Neutrophil (primary cell): ENCODE data around the gene VGLL1.

Experiments
- H3K27ac ChIP-seq: fragments of 200-600 bp; sonication (generic); 2 replicates; pipeline ENCODE4 v1.5.1; 2016; ENCODE audit warnings: mild to moderate bottlenecking, moderate library complexity
- H3K27me3 ChIP-seq: fragments of 200-600 bp; sonication (generic); 2 replicates; pipeline ENCODE4 v1.6.0; 2016; ENCODE audit warnings: mild to moderate bottlenecking
- H3K36me3 ChIP-seq: fragments of 200-600 bp; sonication (generic); 2 replicates; pipeline ENCODE4 v1.5.1; 2017
- H3K4me1 ChIP-seq, 2 experiments: fragments of 200-600 bp in 1 of 2; sonication (generic) in 1 of 2; 1 replicate in 1 of 2; 2 replicates in 1 of 2; pipeline versions ENCODE4 v1.5.1 to v1.6.1; 2013 to 2016; ENCODE audit warnings: low read depth in 1 of 2, low read length in 1 of 2, mild to moderate bottlenecking in 1 of 2, moderate library complexity in 1 of 2; ENCODE audit not compliant: control insufficient read depth in 1 of 2, insufficient read depth in 1 of 2
- H3K4me3 ChIP-seq, 2 experiments: fragments of 200-600 bp in 1 of 2; sonication (generic) in 1 of 2; 1 replicate in 1 of 2; 2 replicates in 1 of 2; pipeline ENCODE4 v1.5.1; 2013 to 2016; ENCODE audit warnings: low read depth in 1 of 2, low read length in 1 of 2, mild to moderate bottlenecking in 1 of 2, moderate library complexity in 1 of 2
- H3K9me3 ChIP-seq: fragments of 200-600 bp; sonication (generic); 2 replicates; pipeline ENCODE4 v1.5.1; 2016
- CTCF ChIP-seq: fragments of 200-600 bp; sonication (generic); IDR thresholded peaks from 2 replicates; pipeline ENCODE4 v1.5.1; 2016; ENCODE audit warnings: antibody characterized with exemption

The VGLL1 gene

DNA sequence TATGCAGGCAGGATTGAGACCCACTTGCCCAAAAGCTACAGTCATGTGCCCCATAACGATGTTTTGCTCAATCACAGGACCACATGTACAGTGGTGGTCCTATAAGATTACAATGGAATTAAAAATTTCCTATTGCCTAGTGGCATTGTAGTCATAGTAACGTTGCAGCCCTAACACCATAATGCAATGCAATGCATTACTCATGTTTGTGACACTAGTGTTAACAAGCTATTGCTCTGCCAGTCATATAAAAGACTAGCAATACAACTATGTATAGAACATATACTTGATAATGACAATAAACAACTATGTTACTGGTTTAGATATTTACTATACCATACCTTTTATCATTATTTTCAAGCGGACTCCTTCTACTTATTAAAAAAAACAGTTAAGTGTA lies 50.6 kb downstream of the VGLL1 start:
- TF ChIP-seq CTCF = no peak
- H3K27me3 ChIP-seq = no peaks in the 10 kb centered on the region
- H3K36me3 ChIP-seq = no peaks in the 10 kb centered on the region
- H3K27ac ChIP-seq = no peak overlapping the region
- no peaks in the 10 kb centered on the region for H3K9me3 ChIP-seq
- peaks cover 8 to 10% of the 10 kb centered on the region in 2 experiments for H3K4me1 ChIP-seq
- no peak overlapping the region for H3K4me3 ChIP-seq

DNA sequence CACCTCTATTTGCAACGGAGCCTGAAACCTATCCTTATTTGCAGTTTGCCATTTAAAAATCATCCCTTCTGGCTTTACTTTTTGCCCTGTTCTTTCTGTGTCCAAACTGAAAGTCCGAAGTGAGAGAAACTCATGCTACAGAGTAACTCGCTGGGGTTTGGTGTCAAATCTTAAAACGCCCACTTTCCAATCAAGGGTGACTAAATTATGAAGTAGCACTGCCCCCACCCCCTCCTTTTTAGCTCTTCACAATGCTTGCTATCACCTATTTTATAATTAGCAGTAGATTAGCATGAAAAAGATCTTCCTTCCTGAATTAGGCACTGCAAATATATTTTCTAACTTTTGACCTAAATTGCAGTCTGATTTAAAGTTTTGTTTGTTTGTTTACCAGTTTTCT lies 52.5 kb downstream of the VGLL1 start:
- peaks cover 10 to 14% of the 10 kb centered on the region in 2 experiments for H3K4me1 ChIP-seq

DNA sequence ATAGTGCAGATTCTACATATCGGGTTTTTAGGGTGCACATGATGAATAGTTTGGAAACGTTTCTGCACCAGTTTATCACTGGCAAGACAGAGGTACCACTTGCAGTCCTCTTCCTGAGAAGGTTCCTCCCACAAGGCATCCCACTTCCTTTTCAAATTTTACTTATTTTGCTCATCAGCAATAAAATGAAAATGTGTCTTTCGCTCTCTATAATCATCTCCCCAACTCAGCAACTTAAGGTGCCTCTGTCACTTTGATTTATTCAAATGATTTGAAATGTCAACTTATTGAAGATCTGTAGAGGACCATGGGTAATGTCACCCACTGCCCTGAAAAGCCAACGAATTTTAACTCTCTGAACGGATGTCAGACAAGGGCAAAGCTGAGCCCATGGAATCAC lies 53.2 kb downstream of the VGLL1 start:
- Histone ChIP-seq H3K36me3 (no peaks in the 10 kb centered on the region), H3K27me3 (no peaks in the 10 kb centered on the region), H3K4me3 (no peak overlapping the region), H3K27ac (no peak overlapping the region), H3K4me1 (peaks cover 10 to 14% of the 10 kb centered on the region in 2 experiments), H3K9me3 (no peaks in the 10 kb centered on the region)
- no peak for TF ChIP-seq CTCF

More for the DNA sequence above, 52.5 kb downstream of the VGLL1 start:
- H3K36me3 ChIP-seq = no peaks in the 10 kb centered on the region
- H3K27me3 ChIP-seq = no peaks in the 10 kb centered on the region
- no peak for TF ChIP-seq CTCF
- no peaks in the 10 kb centered on the region for H3K9me3 ChIP-seq
- no peak overlapping the region for H3K4me3 ChIP-seq
- H3K27ac ChIP-seq = no peak overlapping the region

- Histone ChIP-seq H3K4me3 (no peak overlapping the region), H3K36me3 (no peaks in the 10 kb centered on the region), H3K27me3 (no peaks in the 10 kb centered on the region), H3K27ac (no peak overlapping the region), H3K4me1 (peaks cover 10 to 14% of the 10 kb centered on the region in 2 experiments), H3K9me3 (no peaks in the 10 kb centered on the region)
- no peak for TF ChIP-seq CTCF
Measured at GRCh38 chrX:136585960-136586359, 53.9 kb downstream of the VGLL1 start.

DNA sequence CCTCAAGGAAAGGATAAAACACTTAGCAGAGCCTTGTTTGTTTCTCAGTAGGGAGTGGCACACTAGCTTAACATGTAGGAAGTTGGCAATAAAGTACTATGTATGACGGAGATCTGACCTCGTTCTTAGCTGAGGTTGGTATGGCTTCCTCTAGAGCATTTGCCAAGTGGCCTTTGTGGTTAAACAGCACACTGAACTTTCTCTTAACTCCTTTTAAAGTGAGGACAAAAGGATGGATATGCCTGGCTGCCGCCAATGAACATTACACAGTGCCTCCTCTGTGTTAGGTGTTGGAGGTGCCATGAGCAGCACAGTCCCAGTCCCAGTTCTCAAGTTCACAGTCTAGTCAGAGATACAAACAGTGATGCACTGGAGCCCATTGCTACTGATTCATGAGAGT lies 54.4 kb downstream of the VGLL1 start:
- Histone ChIP-seq H3K4me3 (no peak overlapping the region), H3K9me3 (no peaks in the 10 kb centered on the region), H3K27me3 (no peaks in the 10 kb centered on the region), H3K4me1 (peaks cover 10 to 14% of the 10 kb centered on the region in 2 experiments), H3K36me3 (no peaks in the 10 kb centered on the region), H3K27ac (no peak overlapping the region)
- no peak for TF ChIP-seq CTCF

- Histone ChIP-seq H3K27ac (no peak overlapping the region), H3K27me3 (no peaks in the 10 kb centered on the region), H3K36me3 (no peaks in the 10 kb centered on the region), H3K4me1 (peaks cover 10 to 14% of the 10 kb centered on the region in 2 experiments), H3K4me3 (no peak overlapping the region), H3K9me3 (no peaks in the 10 kb centered on the region)
- no peak for TF ChIP-seq CTCF
Measured at GRCh38 chrX:136587532-136587931, 55.5 kb downstream of the VGLL1 start.
